HepG2 (cell line): ENCODE measurements around the gene NDUFS2.

Source experiments
- FOSL2 ChIP-seq: sonication (generic); formaldehyde crosslinking; IDR thresholded peaks from 2 replicates; pipeline ENCODE4 v1.4.0; 2020; ENCODE audit warnings: missing genetic modification reagents
- FOXK2 ChIP-seq: fragments of 450-650 bp; IDR thresholded peaks from 2 replicates; pipeline ENCODE4 v1.6.1; 2016
- KDM4B ChIP-seq: sonication (generic); formaldehyde crosslinking; IDR thresholded peaks from 2 replicates; pipeline ENCODE4 v1.4.0; 2020; ENCODE audit warnings: missing genetic modification reagents
- KLF16 ChIP-seq, 2 experiments: sonication (generic) in 1 of 2; formaldehyde crosslinking in 1 of 2; IDR thresholded peaks; 2 replicates each; pipeline versions ENCODE4 v1.6.1 to v1.8.0; 2016 to 2023; ENCODE audit warnings: missing genetic modification reagents in 2 of 2, missing compliant biosample characterization in 1 of 2
- MYNN ChIP-seq: sonication (generic); formaldehyde crosslinking; IDR thresholded peaks from 2 replicates; pipeline ENCODE4 v1.4.0; 2020; ENCODE audit warnings: mild to moderate bottlenecking, low read depth, missing genetic modification reagents
- NKX3-1 ChIP-seq: sonication (generic); formaldehyde crosslinking; IDR thresholded peaks from 2 replicates; pipeline ENCODE4 v1.5.0; 2020; ENCODE audit warnings: missing genetic modification reagents
- POLR2AphosphoS5 ChIP-seq: IDR thresholded peaks from 2 replicates; pipeline ENCODE4 v1.6.1; 2012; ENCODE audit warnings: low read depth, low read length
- RAD51 ChIP-seq: fragments of 450-650 bp; IDR thresholded peaks from 2 replicates; pipeline ENCODE4 v1.6.1; 2016; ENCODE audit warnings: borderline replicate concordance
- SRF ChIP-seq: IDR thresholded peaks from 2 replicates; pipeline ENCODE4 v1.6.1; 2011; ENCODE audit warnings: mild to moderate bottlenecking, low read depth, low read length, moderate library complexity
- ZNF547 ChIP-seq: sonication (generic); formaldehyde crosslinking; IDR thresholded peaks from 2 replicates; pipeline ENCODE4 v1.5.1; 2020; ENCODE audit warnings: mild to moderate bottlenecking, missing genetic modification reagents
- TF ChIP-seq, protein P1 (sequence below): sonication (generic); formaldehyde crosslinking; IDR thresholded peaks from 2 replicates; pipeline ENCODE4 v1.8.1; 2023; ENCODE audit warnings: mild to moderate bottlenecking, moderate library complexity, missing genetic modification reagents
- TF ChIP-seq, protein P2 (sequence below): sonication (generic); formaldehyde crosslinking; IDR thresholded peaks from 2 replicates; pipeline ENCODE4 v1.4.0; 2020; ENCODE audit warnings: mild to moderate bottlenecking, missing genetic modification reagents

DNA sequence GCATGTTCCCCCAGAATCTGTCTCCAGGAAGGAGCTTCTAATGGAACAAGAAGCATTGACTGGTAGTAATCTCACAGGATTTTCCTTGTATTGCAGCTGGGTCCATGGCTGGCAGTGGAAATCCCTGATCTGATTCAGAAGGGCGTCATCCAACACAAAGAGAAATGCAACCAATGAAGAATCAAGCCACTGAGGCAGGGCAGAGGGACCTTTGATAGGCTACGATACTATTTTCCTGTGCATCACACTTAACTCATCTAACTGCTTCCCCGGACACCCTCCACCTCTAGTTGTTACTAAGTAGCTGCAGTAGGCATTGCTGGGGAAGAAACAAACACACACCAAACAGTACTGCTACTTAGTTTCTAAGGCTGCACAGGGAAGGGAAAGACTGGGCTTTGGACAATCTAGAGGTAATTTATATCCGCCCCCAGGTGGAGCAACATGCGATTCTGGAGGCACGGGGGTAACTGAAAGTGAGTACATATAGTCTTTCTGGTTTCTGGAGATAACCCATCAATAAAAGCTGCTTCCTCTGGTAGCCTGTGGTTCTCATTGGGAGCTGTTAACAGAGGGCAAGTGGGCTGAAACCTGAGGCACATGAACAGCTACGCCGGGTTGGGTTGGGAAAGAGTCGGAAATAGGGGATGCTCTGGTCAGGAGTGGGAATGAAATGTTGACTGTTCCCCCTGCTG, 43.7 kb upstream of the NDUFS2 start:
- TF ChIP-seq KDM4B (CRISPR knock-in tag) (no peak), MYNN (CRISPR knock-in tag) (no peak), FOSL2 (CRISPR knock-in tag) (no peak), SRF (no peak), FOXK2 (no peak), NKX3-1 (CRISPR knock-in tag) (no peak), POLR2AphosphoS5 (no peak), KLF16 (CRISPR knock-in tag; IDR thresholded peaks at IDR 0.05) (no peak), RAD51 (no peak), ZNF547 (CRISPR knock-in tag) (no peak)
- TF ChIP-seq, protein P1, sequence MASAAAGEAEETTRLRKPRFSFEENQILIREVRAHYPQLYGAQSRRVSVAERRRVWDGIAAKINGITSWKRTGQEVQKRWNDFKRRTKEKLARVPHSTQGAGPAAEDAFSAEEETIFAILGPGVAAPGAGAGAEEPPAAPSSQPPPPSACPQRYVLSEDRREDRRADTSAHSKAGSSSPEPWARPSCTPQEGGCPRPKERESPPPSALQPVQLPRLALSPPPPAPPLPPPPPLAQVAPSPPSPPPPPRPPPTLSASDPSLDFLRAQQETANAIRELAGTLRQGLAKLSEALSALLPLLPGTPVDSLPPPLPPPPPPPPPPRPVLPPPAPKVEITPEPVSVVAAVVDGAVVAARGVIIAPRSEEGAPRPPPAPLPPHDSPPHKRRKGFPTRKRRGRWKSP: no peak
- TF ChIP-seq, protein P2, sequence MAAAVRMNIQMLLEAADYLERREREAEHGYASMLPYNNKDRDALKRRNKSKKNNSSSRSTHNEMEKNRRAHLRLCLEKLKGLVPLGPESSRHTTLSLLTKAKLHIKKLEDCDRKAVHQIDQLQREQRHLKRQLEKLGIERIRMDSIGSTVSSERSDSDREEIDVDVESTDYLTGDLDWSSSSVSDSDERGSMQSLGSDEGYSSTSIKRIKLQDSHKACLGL: no peak
